ENCODE measurements around the gene PZP.

DNA sequence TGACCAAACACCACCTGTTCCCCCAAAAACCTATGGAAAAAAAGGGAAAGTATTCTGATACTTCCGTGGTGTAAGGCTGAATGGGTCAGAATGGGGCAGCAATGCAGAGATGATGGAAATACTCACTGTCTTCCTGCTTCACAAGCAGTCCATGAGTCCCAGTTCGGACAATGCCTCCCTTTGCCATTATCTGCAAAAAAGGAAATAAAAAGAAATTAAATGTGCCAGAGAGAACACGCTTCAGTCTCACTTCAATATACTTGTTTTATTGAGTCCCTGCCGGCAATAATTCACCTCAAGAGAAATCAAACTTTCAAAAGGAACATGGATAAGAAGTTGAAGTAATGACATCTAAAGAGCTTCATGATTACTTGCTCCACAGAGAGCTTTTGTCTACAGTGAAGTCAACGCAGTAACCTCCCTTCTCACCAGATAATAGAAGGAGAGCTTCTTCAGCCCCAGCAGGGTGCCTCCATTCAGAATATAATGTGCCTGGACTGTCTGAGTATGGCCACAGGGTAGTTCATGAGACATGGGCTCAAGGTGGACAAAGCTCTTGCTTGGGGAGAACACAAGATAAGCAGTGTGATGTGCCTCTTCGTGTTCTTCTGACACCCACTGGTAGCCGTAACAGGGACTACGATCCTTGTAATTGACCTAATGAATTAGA is 107.0 kb downstream of the PZP start:
- TF ChIP-seq FOXM1 (IDR thresholded peaks at IDR 0.05; ENCODE audit: low read depth, low read length) = no peak
- no peak for TF ChIP-seq ZSCAN29 (IDR thresholded peaks at IDR 0.05)
- TF ChIP-seq, protein P1, sequence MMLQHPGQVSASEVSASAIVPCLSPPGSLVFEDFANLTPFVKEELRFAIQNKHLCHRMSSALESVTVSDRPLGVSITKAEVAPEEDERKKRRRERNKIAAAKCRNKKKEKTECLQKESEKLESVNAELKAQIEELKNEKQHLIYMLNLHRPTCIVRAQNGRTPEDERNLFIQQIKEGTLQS (IDR thresholded peaks at IDR 0.05; ENCODE audit: borderline replicate concordance, extremely low read depth, low read depth, low read length) = no peak
- no peak for TF ChIP-seq RCOR1 (conservative IDR thresholded peaks at IDR 0.05; ENCODE audit: low read depth, low read length)
- no peak for TF ChIP-seq CTCF (IDR thresholded peaks at IDR 0.05 in 2 of 3, conservative IDR thresholded peaks at IDR 0.05 in 1 of 3; ENCODE audit: control insufficient read depth in 2 of 3, extremely low read depth in 1 of 3, insufficient read depth in 1 of 3, low read depth in 3 of 3, low read length in 3 of 3)
- no peak for TF ChIP-seq MYB (IDR thresholded peaks at IDR 0.05; ENCODE audit: borderline replicate concordance, low read depth, low read length)
- TF ChIP-seq MXI1 (IDR thresholded peaks at IDR 0.05; ENCODE audit: low read depth, low read length) = no peak
- TF ChIP-seq POLR2AphosphoS5 (IDR thresholded peaks at IDR 0.05; ENCODE audit: low read length) = no peak
- TF ChIP-seq, protein P2, sequence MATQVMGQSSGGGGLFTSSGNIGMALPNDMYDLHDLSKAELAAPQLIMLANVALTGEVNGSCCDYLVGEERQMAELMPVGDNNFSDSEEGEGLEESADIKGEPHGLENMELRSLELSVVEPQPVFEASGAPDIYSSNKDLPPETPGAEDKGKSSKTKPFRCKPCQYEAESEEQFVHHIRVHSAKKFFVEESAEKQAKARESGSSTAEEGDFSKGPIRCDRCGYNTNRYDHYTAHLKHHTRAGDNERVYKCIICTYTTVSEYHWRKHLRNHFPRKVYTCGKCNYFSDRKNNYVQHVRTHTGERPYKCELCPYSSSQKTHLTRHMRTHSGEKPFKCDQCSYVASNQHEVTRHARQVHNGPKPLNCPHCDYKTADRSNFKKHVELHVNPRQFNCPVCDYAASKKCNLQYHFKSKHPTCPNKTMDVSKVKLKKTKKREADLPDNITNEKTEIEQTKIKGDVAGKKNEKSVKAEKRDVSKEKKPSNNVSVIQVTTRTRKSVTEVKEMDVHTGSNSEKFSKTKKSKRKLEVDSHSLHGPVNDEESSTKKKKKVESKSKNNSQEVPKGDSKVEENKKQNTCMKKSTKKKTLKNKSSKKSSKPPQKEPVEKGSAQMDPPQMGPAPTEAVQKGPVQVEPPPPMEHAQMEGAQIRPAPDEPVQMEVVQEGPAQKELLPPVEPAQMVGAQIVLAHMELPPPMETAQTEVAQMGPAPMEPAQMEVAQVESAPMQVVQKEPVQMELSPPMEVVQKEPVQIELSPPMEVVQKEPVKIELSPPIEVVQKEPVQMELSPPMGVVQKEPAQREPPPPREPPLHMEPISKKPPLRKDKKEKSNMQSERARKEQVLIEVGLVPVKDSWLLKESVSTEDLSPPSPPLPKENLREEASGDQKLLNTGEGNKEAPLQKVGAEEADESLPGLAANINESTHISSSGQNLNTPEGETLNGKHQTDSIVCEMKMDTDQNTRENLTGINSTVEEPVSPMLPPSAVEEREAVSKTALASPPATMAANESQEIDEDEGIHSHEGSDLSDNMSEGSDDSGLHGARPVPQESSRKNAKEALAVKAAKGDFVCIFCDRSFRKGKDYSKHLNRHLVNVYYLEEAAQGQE (IDR thresholded peaks at IDR 0.05; ENCODE audit: low read depth, low read length) = no peak
